ENCODE data around the gene FAM32A.

Gene FAM32A

GRCh38 chr19:16222806-16223205 is 37.6 kb downstream of the FAM32A start:
- no peak for DNase-seq (ENCODE audit: low read depth, low spot score)
- in situ Hi-C loops (cut with HindIII; ENCODE audit: low sequenced_read_pairs), result no loop called here

GRCh38 chr19:16223746-16224145 is 38.5 kb downstream of the FAM32A start:
- TF ChIP-seq CTCF (IDR thresholded peaks at IDR 0.05; ENCODE audit: low read depth, low read length), result no peak
- in situ Hi-C loops (cut with HindIII; ENCODE audit: low sequenced_read_pairs), result no loop called here
- no peak for DNase-seq (ENCODE audit: low read depth, low spot score)

More at GRCh38 chr19:16222806-16223205, 37.6 kb downstream of the FAM32A start:
- H3K4me3 ChIP-seq (ENCODE audit: low read depth, low read length), result no peak overlapping the region
- TF ChIP-seq CTCF (IDR thresholded peaks at IDR 0.05; ENCODE audit: low read depth, low read length), result no peak

GRCh38 chr19:16224293-16225045 is 39.3 kb downstream of the FAM32A start:
- in situ Hi-C loops (cut with HindIII; ENCODE audit: low sequenced_read_pairs), result no loop called here
- TF ChIP-seq CTCF (IDR thresholded peaks at IDR 0.05; ENCODE audit: low read depth, low read length), result no peak
- no peak overlapping the region for H3K4me3 ChIP-seq (ENCODE audit: low read depth, low read length)
- no peak for DNase-seq (ENCODE audit: low read depth, low spot score)

More at GRCh38 chr19:16223746-16224145, 38.5 kb downstream of the FAM32A start:
- H3K4me3 ChIP-seq (ENCODE audit: low read depth, low read length), result no peak overlapping the region

- H3K4me3 ChIP-seq (ENCODE audit: low read depth, low read length), result no peak overlapping the region
- TF ChIP-seq CTCF (IDR thresholded peaks at IDR 0.05; ENCODE audit: low read depth, low read length), result no peak
- DNase-seq (ENCODE audit: low read depth, low spot score), result no peak
- in situ Hi-C loops (cut with HindIII; ENCODE audit: low sequenced_read_pairs), result no loop called here
These were observed 40.3 kb downstream of the FAM32A start for GRCh38 chr19:16225279-16226183.

GRCh38 chr19:16226184-16226591 is 41.0 kb downstream of the FAM32A start:
- TF ChIP-seq CTCF (IDR thresholded peaks at IDR 0.05; ENCODE audit: low read depth, low read length), result no peak
- in situ Hi-C loops (cut with HindIII; ENCODE audit: low sequenced_read_pairs), result no loop called here
- no peak for DNase-seq (ENCODE audit: low read depth, low spot score)
- H3K4me3 ChIP-seq (ENCODE audit: low read depth, low read length), result no peak overlapping the region

- no peak overlapping the region for H3K4me3 ChIP-seq (ENCODE audit: low read depth, low read length)
- DNase-seq (ENCODE audit: low read depth, low spot score), result no peak
- in situ Hi-C loops (cut with HindIII; ENCODE audit: low sequenced_read_pairs), result no loop called here
- TF ChIP-seq CTCF (IDR thresholded peaks at IDR 0.05; ENCODE audit: low read depth, low read length), result no peak
These were observed 41.9 kb downstream of the FAM32A start for GRCh38 chr19:16226878-16227836.
